Measurements from ENCODE around the gene PRM1. TPM values are rescaled to one million over a fixed set of nuclear protein-coding genes. Genes with fewer than 3 reads are reported as not detected.

The PRM1 gene
- total RNA-seq, 1 experiment from 2014 or later, result not detected

- Histone ChIP-seq H2BK15ac (ENCODE audit: low read depth, low read length) (no peak overlapping the region), H3K23me2 (ENCODE audit: insufficient read length, low read depth, low read length, poor library complexity, severe bottlenecking) (no peaks in the 10 kb centered on the region), H3K23ac (ENCODE audit: insufficient read length, low read depth, low read length) (no peak overlapping the region), H3K9me3 (ENCODE audit: control insufficient read depth, low read depth, low read length) (no peaks in the 10 kb centered on the region), H4K91ac (ENCODE audit: insufficient read length, low read depth, low read length) (no peak overlapping the region), H4K8ac (replicated peaks; ENCODE audit: insufficient read length, low read depth, low read length) (no peak overlapping the region), H3K79me1 (ENCODE audit: insufficient read depth, low read depth, low read length, poor library complexity, severe bottlenecking) (no peaks in the 10 kb centered on the region), H3K18ac (ENCODE audit: insufficient read length, low read depth, low read length) (no peak overlapping the region), H3K9ac (ENCODE audit: extremely low read depth, insufficient read length, low read length) (no peak overlapping the region), H3K4ac (ENCODE audit: low read depth, low read length) (no peak overlapping the region), H2BK5ac (ENCODE audit: insufficient read length, low read length) (no peak overlapping the region), H3T11ph (ENCODE audit: low read length) (no peak overlapping the region), H2AFZ (ENCODE audit: low read length) (no peak overlapping the region), H3K79me2 (ENCODE audit: insufficient read depth, low read length) (no peaks in the 10 kb centered on the region), H3K27ac (ENCODE audit: insufficient read length, low read depth, low read length) (no peak overlapping the region), H3K56ac (ENCODE audit: insufficient read length, low read depth, low read length) (no peak overlapping the region), H4K20me1 (ENCODE audit: control insufficient read depth, insufficient read depth, insufficient read length) (no peaks in the 10 kb centered on the region), H3K27me3 (ENCODE audit: insufficient read depth, low read length) (no peaks in the 10 kb centered on the region), H3K4me2 (ENCODE audit: insufficient read depth, insufficient read length, low read length) (no peak overlapping the region), H2BK120ac (ENCODE audit: low read depth, low read length, poor library complexity, severe bottlenecking) (no peak overlapping the region), H4K5ac (ENCODE audit: insufficient read length, low read depth, low read length) (no peak overlapping the region), H2AK5ac (ENCODE audit: insufficient read length, low read length) (no peak overlapping the region), H3K4me1 (ENCODE audit: insufficient read depth, low read length) (no peaks in the 10 kb centered on the region), H3K14ac (ENCODE audit: insufficient read depth, low read length) (no peak overlapping the region), H2BK12ac (ENCODE audit: insufficient read length, low read depth, low read length) (no peak overlapping the region), H2BK20ac (ENCODE audit: low read depth, low read length, poor library complexity, severe bottlenecking) (no peak overlapping the region)
- Mint-ChIP-seq H3K4me1 (peaks cover 4 to 8% of the 10 kb centered on the region in 2 experiments; a peak in 3 of 4 replicates), H3K9me3 (no peaks in the 10 kb centered on the region), H3K36me3 (ENCODE audit: insufficient read depth in 1 of 3, low read depth in 3 of 3) (no peaks in the 10 kb centered on the region), H3K27ac (no peak overlapping the region), H3K27me3 (ENCODE audit: low read depth) (0 out of 2 replicates have a peak, but pooled peaks cover 3% of the 10 kb centered on the region), H3K4me3 (no peak overlapping the region)
- no CpG with 5 or more reads among the region's 10 CpGs for WGBS (ENCODE audit: extremely low coverage, insufficient read length, low lambda C conversion rate)
- no peak for DNase-seq
- TF ChIP-seq CTCF (conservative IDR thresholded peaks at IDR 0.05), result no peak
Measured at GRCh38 chr16:11236461-11237254, 44.5 kb downstream of the PRM1 start.

Measured in H9 (cell line).